CD4-positive, alpha-beta T cell treated with Interleukin-10 for 1 hour (primary cell): ENCODE data around the gene SARS1.

Experiments used
- DNase-seq: peaks from one replicate; pipeline ENCODE4 v3.0.0-alpha.2; 2020

The SARS1 gene

GRCh38 chr1:109263597-109264378 lies 50.1 kb downstream of the SARS1 start:
- peak; percentile 72 for DNase-seq

- no peak for DNase-seq
These were observed 50.6 kb downstream of the SARS1 start for GRCh38 chr1:109264379-109264755.

GRCh38 chr1:109265016-109265415 lies 51.3 kb downstream of the SARS1 start:
- no peak for DNase-seq

- DNase-seq = no peak
These were observed 52.1 kb downstream of the SARS1 start for GRCh38 chr1:109265741-109266330.

- no peak for DNase-seq
These were observed 53.2 kb downstream of the SARS1 start for GRCh38 chr1:109266965-109267364.

GRCh38 chr1:109267743-109268300 lies 54.1 kb downstream of the SARS1 start:
- DNase-seq = no peak

GRCh38 chr1:109268431-109269211 lies 54.9 kb downstream of the SARS1 start:
- no peak for DNase-seq

- DNase-seq = no peak
These were observed 55.7 kb downstream of the SARS1 start for GRCh38 chr1:109269212-109269980.

GRCh38 chr1:109269981-109270622 lies 56.4 kb downstream of the SARS1 start:
- DNase-seq = no peak

GRCh38 chr1:109270623-109271317 lies 57.1 kb downstream of the SARS1 start:
- DNase-seq = no peak

GRCh38 chr1:109271458-109271857 lies 57.7 kb downstream of the SARS1 start:
- no peak for DNase-seq

- DNase-seq = no peak
These were observed 58.5 kb downstream of the SARS1 start for GRCh38 chr1:109272021-109272799.

GRCh38 chr1:109272831-109273547 lies 59.3 kb downstream of the SARS1 start:
- DNase-seq = no peak

GRCh38 chr1:109273570-109274288 lies 60.0 kb downstream of the SARS1 start:
- DNase-seq = no peak

- DNase-seq = no peak
These were observed 61.1 kb downstream of the SARS1 start for GRCh38 chr1:109274533-109275476.

GRCh38 chr1:109275706-109276345 lies 62.1 kb downstream of the SARS1 start:
- DNase-seq = no peak

- peak; percentile 66 for DNase-seq
These were observed 63.9 kb downstream of the SARS1 start for GRCh38 chr1:109277434-109278204.
